H1 (cell line): Measurements from ENCODE around the gene PRCP. TPM values are rescaled to one million over a fixed set of nuclear protein-coding genes. Genes with fewer than 3 reads are reported as not detected.

ENCODE experiments used
- CTCF ChIA-PET: fragments of 300-600 bp; sonication (Branson Sonifier 250); formaldehyde crosslinking; loops from one replicate; lab custom pipeline; 2021; ENCODE audit not compliant: partially characterized antibody; lab: Charles Lee
- POLR2A ChIA-PET: fragments of 300-600 bp; sonication (Branson Sonifier 250); formaldehyde crosslinking; loops from one replicate; lab custom pipeline; 2021; ENCODE audit warnings: inconsistent platforms; ENCODE audit not compliant: partially characterized antibody; lab: Charles Lee
- DNase-seq, 2 experiments: peaks; one replicate each; pipeline versions ENCODE4 v3.0.0 to v3.0.0-alpha.2; 2010 to 2022; ENCODE audit warnings: low spot score in 2 of 2, low read depth in 1 of 2, mixed read lengths in 1 of 2
- FAIRE-seq: peaks from 2 replicates; lab custom pipeline; 2011; peaks lifted over from hg19 to GRCh38; lab: Jason Lieb, UNC
- H2AFZ ChIP-seq: 2 replicates; pipeline ENCODE4 v1.8.1; 2012; ENCODE audit warnings: low read length, inconsistent platforms
- H2AK5ac ChIP-seq: 2 replicates; pipeline ENCODE4 v1.6.1; 2013; ENCODE audit warnings: low read depth, low read length
- H2BK120ac ChIP-seq: replicated peaks from 2 replicates; pipeline ENCODE3; 2013; ENCODE audit warnings: low read depth, low read length, inconsistent platforms
- H2BK12ac ChIP-seq: 2 replicates; pipeline ENCODE4 v1.6.1; 2013; ENCODE audit warnings: low read depth, low read length
- H2BK15ac ChIP-seq: 2 replicates; pipeline ENCODE4 v1.6.1; 2013; ENCODE audit warnings: low read length
- H2BK20ac ChIP-seq: 2 replicates; pipeline ENCODE4 v1.6.1; 2013; ENCODE audit warnings: low read length
- H2BK5ac ChIP-seq: 2 replicates; pipeline ENCODE4 v1.6.1; 2013; ENCODE audit warnings: low read depth, low read length
- H3K14ac ChIP-seq: 2 replicates; pipeline ENCODE4 v1.6.1; 2013; ENCODE audit warnings: inconsistent platforms; ENCODE audit not compliant: insufficient read length
- H3K18ac ChIP-seq: 2 replicates; pipeline ENCODE4 v1.6.1; 2013; ENCODE audit warnings: low read length; ENCODE audit errors: extremely low read depth
- H3K23ac ChIP-seq: 2 replicates; pipeline ENCODE4 v1.6.1; 2013; ENCODE audit warnings: inconsistent platforms; ENCODE audit not compliant: insufficient read length
- H3K23me2 ChIP-seq: 2 replicates; pipeline ENCODE4 v1.6.1; 2013; ENCODE audit warnings: low read depth, low read length
- H3K27ac ChIP-seq: 2 replicates; pipeline ENCODE4 v1.6.1; 2011; ENCODE audit warnings: low read depth, low read length, inconsistent platforms
- H3K27me3 ChIP-seq, 4 experiments: replicated peaks in 1 of 4; 1 replicate in 1 of 4; 2 replicates in 3 of 4; pipeline versions ENCODE4 v1.6.1 to v1.8.1; 2011 to 2013; ENCODE audit warnings: low read length in 3 of 4, mild to moderate bottlenecking in 3 of 4, inconsistent platforms in 2 of 4, mixed read lengths in 2 of 4, moderate library complexity in 1 of 4; ENCODE audit not compliant: control insufficient read depth in 3 of 4, insufficient read depth in 3 of 4; ENCODE audit errors: extremely low read depth in 1 of 4
- H3K36me3 ChIP-seq, 4 experiments: 2 replicates each; pipeline versions ENCODE4 v1.6.1 to v1.8.1; 2011 to 2013; ENCODE audit warnings: mild to moderate bottlenecking in 4 of 4, low read length in 3 of 4, moderate library complexity in 2 of 4, control low read depth in 1 of 4, inconsistent platforms in 1 of 4; ENCODE audit not compliant: insufficient read depth in 4 of 4, control insufficient read depth in 2 of 4
- H3K4ac ChIP-seq: replicated peaks from 2 replicates; pipeline ENCODE3; 2013; ENCODE audit warnings: low read length, low read depth, mixed read lengths, inconsistent platforms; ENCODE audit not compliant: insufficient read length
- H3K4me1 ChIP-seq, 4 experiments: replicated peaks in 1 of 4; 1 replicate in 1 of 4; 2 replicates in 3 of 4; pipeline versions ENCODE4 v1.6.1 to v1.8.1; 2011 to 2013; ENCODE audit warnings: low read length in 3 of 4, inconsistent platforms in 2 of 4, mixed read lengths in 1 of 4; ENCODE audit not compliant: insufficient read depth in 4 of 4, control insufficient read depth in 3 of 4
- H3K4me2 ChIP-seq, 2 experiments: 2 replicates each; pipeline versions ENCODE4 v1.6.1 to v1.8.1; 2011 to 2013; ENCODE audit warnings: low read depth in 2 of 2, low read length in 2 of 2, control low read depth in 1 of 2, inconsistent platforms in 1 of 2, mild to moderate bottlenecking in 1 of 2; ENCODE audit not compliant: insufficient read depth in 1 of 2
- H3K4me3 ChIP-seq, 4 experiments: fragments of 200-600, 300-600 bp in 1 of 4; sonication (generic), shearing (Covaris generic), sonication (Bioruptor Twin) in 1 of 4; 2 replicates each; pipeline versions ENCODE4 v1.5.1 to v1.8.1; 2011 to 2016; ENCODE audit warnings: low read length in 4 of 4, low read depth in 3 of 4, control low read depth in 2 of 4, inconsistent platforms in 2 of 4, mild to moderate bottlenecking in 2 of 4, mixed read lengths in 1 of 4, moderate library complexity in 1 of 4; ENCODE audit not compliant: insufficient read depth in 2 of 4; ENCODE audit errors: extremely low read depth in 1 of 4
- H3K56ac ChIP-seq: replicated peaks from 2 replicates; pipeline ENCODE3; 2013; ENCODE audit warnings: low read depth, mild to moderate bottlenecking, mixed read lengths, low read length, inconsistent platforms; ENCODE audit not compliant: insufficient read length
- H3K79me1 ChIP-seq: 2 replicates; pipeline ENCODE4 v1.6.1; 2013; ENCODE audit warnings: low read depth, low read length, control low read depth
- H3K79me2 ChIP-seq, 2 experiments: 2 replicates each; pipeline versions ENCODE4 v1.6.1 to v1.8.1; 2012 to 2013; ENCODE audit warnings: low read length in 2 of 2, mild to moderate bottlenecking in 2 of 2, inconsistent platforms in 1 of 2; ENCODE audit not compliant: insufficient read depth in 2 of 2, control insufficient read depth in 1 of 2
- H3K9ac ChIP-seq, 4 experiments: replicated peaks in 1 of 4; 1 replicate in 1 of 4; 2 replicates in 3 of 4; pipeline versions ENCODE4 v1.6.1 to v1.8.1; 2011 to 2013; ENCODE audit warnings: low read depth in 3 of 4, low read length in 3 of 4, control low read depth in 2 of 4, mild to moderate bottlenecking in 2 of 4, moderate library complexity in 2 of 4, inconsistent platforms in 1 of 4; ENCODE audit errors: extremely low read depth in 1 of 4
- H3K9me3 ChIP-seq, 2 experiments: 2 replicates each; pipeline versions ENCODE4 v1.6.1 to v1.8.1; 2012 to 2013; ENCODE audit warnings: mild to moderate bottlenecking in 2 of 2, moderate library complexity in 2 of 2, control low read depth in 1 of 2, inconsistent platforms in 1 of 2, low read depth in 1 of 2, low read length in 1 of 2, mixed read lengths in 1 of 2; ENCODE audit not compliant: insufficient read depth in 2 of 2
- H4K20me1 ChIP-seq, 2 experiments: replicated peaks in 1 of 2; 2 replicates each; pipeline versions ENCODE3 to v1.8.1; 2011 to 2013; ENCODE audit warnings: inconsistent platforms in 2 of 2, low read length in 2 of 2, mild to moderate bottlenecking in 1 of 2; ENCODE audit not compliant: insufficient read depth in 2 of 2, control insufficient read depth in 1 of 2
- H4K5ac ChIP-seq: 2 replicates; pipeline ENCODE4 v1.6.1; 2013; ENCODE audit warnings: low read length, low read depth, mixed read lengths, inconsistent platforms; ENCODE audit not compliant: insufficient read length
- H4K8ac ChIP-seq: 2 replicates; pipeline ENCODE4 v1.8.0; 2013; ENCODE audit warnings: mild to moderate bottlenecking, moderate library complexity, low read length, inconsistent platforms; ENCODE audit not compliant: insufficient read depth; ENCODE audit errors: extremely low read depth
- H4K91ac ChIP-seq: replicated peaks from 2 replicates; pipeline ENCODE3; 2013; ENCODE audit warnings: low read length, mixed read lengths, inconsistent platforms; ENCODE audit not compliant: insufficient read length
- BACH1 ChIP-seq: IDR thresholded peaks from 2 replicates; pipeline ENCODE4 v1.6.1; 2012; ENCODE audit warnings: low read length, improper control_type of control experiment
- JUN ChIP-seq: IDR thresholded peaks from 2 replicates; pipeline ENCODE4 v1.6.1; 2011; ENCODE audit warnings: low read depth, mild to moderate bottlenecking, improper control_type of control experiment, low read length
- POLR2A ChIP-seq, 2 experiments: IDR thresholded peaks; 1 replicate in 1 of 2; 2 replicates in 1 of 2; pipeline ENCODE4 v1.6.1; 2011; ENCODE audit warnings: low read depth in 2 of 2, low read length in 2 of 2, mild to moderate bottlenecking in 2 of 2; ENCODE audit errors: control extremely low read depth in 1 of 2
- SAP30 ChIP-seq: fragments of 300-600 bp; sonication (generic); IDR thresholded peaks from 2 replicates; pipeline ENCODE4 v1.7.1; 2012; ENCODE audit warnings: low read length, moderate library complexity, mild to moderate bottlenecking, inconsistent platforms; ENCODE audit not compliant: insufficient read depth, insufficient replicate concordance
- SUZ12 ChIP-seq: fragments of 200-600 bp; sonication (generic); IDR thresholded peaks from 2 replicates; pipeline ENCODE4 v1.6.1; 2012; ENCODE audit warnings: mild to moderate bottlenecking, inconsistent platforms, low read length, moderate library complexity, mixed read lengths
- YY1 ChIP-seq: IDR thresholded peaks from 2 replicates; pipeline ENCODE4 v1.6.1; 2011; ENCODE audit warnings: low read depth, mild to moderate bottlenecking, low read length
- WGBS, 2 experiments: shearing (Covaris generic) in 1 of 2; methylation state at CpG; one replicate each; pipeline versions ENCODE4 v1.1.6 to v1.1.7; 2013 to 2015; ENCODE audit warnings: low lambda C conversion rate in 2 of 2, mixed read lengths in 2 of 2, inconsistent platforms in 1 of 2, low coverage in 1 of 2, missing lambda C conversion rate in 1 of 2; ENCODE audit not compliant: insufficient replicate concordance in 2 of 2, insufficient coverage in 1 of 2, insufficient read length in 1 of 2; ENCODE audit errors: extremely low coverage in 1 of 2, missing lambda C conversion rate in 1 of 2; 5-methylcytosine and 5-hydroxymethylcytosine counted together
- polyA plus RNA-seq, 7 experiments: library from polyadenylated mRNA; depleted of rRNA in 3 of 7; stranded (reverse) in 5 of 7; unstranded in 2 of 7; fragments of >200 nt in 5 of 7; fragments of 200-250 nt in 2 of 7; gene quantifications; 1 replicate in 5 of 7; 2 replicates in 1 of 7; 4 replicates in 1 of 7; pipeline versions ENCODE4 v1.2.1 to v1.2.3, GENCODE V29; 2011 to 2013; ENCODE audit warnings: missing spikeins in 2 of 7, mixed read lengths in 2 of 7
- total RNA-seq: library from RNA; stranded (reverse); fragmentation: NEBNext Ultra II Directional; extraction: Animal tissue kit (Norgen Biotek cat#: 25700); gene quantifications from 2 replicates; pipeline ENCODE4 v1.2.1, GENCODE V29; 2021

The PRCP gene
- total and polyA plus RNA-seq, 2 of the 8 experiments (the other 6 are each of a cell fraction or from before 2014, with no cell fraction given): 63.8 to 84.4 TPM

DNA sequence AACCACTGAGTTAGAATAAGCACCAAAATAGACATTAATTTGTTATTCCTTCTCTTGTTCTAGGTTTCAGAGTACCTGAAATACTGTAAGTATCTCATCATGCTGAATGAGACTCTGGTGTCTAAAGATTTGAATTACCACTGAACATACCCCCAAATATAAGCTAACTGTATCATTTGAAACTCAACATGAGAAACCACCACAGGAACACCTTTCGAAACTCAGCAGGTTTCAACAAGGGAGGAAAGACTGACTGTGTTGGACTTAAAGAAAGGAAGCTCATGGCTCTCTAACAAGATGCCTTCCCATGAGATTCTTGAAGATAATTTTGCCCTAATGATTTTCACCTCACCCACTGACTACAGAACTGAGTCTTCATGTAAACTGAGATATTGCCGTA is 37.0 kb downstream of the PRCP start:
- H3K14ac ChIP-seq: no peak overlapping the region
- WGBS, 2 experiments: 95% methylated on average over 2 of the region's 2 CpGs; no CpG with 5 or more reads in 1 of the 2 experiments
- H2BK12ac ChIP-seq: no peak overlapping the region
- peaks cover 0 to 3% (median 0%) of the 10 kb centered on the region in 4 experiments; a peak in 1 of 7 replicates for H3K4me1 ChIP-seq
- TF ChIP-seq BACH1: no peak
- TF ChIP-seq JUN: no peak
- no peak for TF ChIP-seq SAP30
- no peak for TF ChIP-seq POLR2A (IDR thresholded peaks at IDR 0.05; ENCODE audit: control extremely low read depth in 1 of 2, low read depth in 2 of 2, low read length in 2 of 2)
- TF ChIP-seq SUZ12: no peak
- TF ChIP-seq YY1: no peak
- DNase-seq (no peak), FAIRE-seq (no peak)
- H3K36me3 ChIP-seq: no peaks in the 10 kb centered on the region
- no peak overlapping the region for H4K5ac ChIP-seq
- H3K4ac ChIP-seq: no peak overlapping the region
- no peaks in the 10 kb centered on the region for H3K27me3 ChIP-seq
- no peak overlapping the region for H4K91ac ChIP-seq
- H2BK20ac ChIP-seq: no peak overlapping the region
- H2BK120ac ChIP-seq: no peak overlapping the region
- H3K9me3 ChIP-seq: no peaks in the 10 kb centered on the region
- no peak overlapping the region for H3K56ac ChIP-seq
- H3K18ac ChIP-seq: no peak overlapping the region
- no peak overlapping the region for H2BK15ac ChIP-seq
- no peak overlapping the region for H4K8ac ChIP-seq
- ChIA-PET CTCF (interaction anchor here (0.7 to 1.9 kb wide), 16 partner anchors 9 to 212 kb away, joined by 3 to 26 read pairs (median 3); partner anchors contain the start of gene FAM181B), POLR2A (no interaction called here)
- H4K20me1 ChIP-seq: peaks cover 0 to 2% of the 10 kb centered on the region in 2 experiments
- no peak overlapping the region for H2AFZ ChIP-seq
- H2AK5ac ChIP-seq: no peak overlapping the region
- no peak overlapping the region for H3K23ac ChIP-seq
- H2BK5ac ChIP-seq: no peak overlapping the region
- H3K79me1 ChIP-seq: no peaks in the 10 kb centered on the region
- H3K9ac ChIP-seq: no peak overlapping the region
- no peaks in the 10 kb centered on the region for H3K23me2 ChIP-seq
- H3K4me3 ChIP-seq: no peak overlapping the region
- no peaks in the 10 kb centered on the region for H3K79me2 ChIP-seq
- no peak overlapping the region for H3K4me2 ChIP-seq
- H3K27ac ChIP-seq: no peak overlapping the region
